ENCODE results near the gene NIPAL3.
"Not testable (repeated sequence)": the region's sequence is repeated elsewhere in the genome, so short reads cannot be mapped to it uniquely, and the experiment has no call there.

The NIPAL3 gene

DNA sequence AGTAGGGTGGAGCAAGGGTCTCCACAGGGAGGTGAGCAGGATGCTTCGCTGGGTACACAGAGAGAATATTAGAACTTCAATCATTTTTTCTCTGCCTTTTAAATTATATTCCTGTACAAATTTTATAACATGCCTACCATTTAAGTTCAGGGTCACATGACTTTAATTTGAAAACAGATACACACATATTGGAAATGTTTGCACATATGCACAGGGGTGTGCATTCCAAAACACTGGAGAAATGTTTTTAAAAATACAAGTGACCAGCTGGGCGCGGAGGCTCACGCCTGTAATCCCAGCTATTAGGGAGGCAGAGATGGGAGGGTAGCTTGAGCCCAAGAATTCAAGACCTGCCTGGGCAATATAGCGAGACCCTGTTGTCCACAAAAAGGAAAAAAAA, 39.7 kb downstream of the NIPAL3 start:
- DNase-seq: no peak

DNA sequence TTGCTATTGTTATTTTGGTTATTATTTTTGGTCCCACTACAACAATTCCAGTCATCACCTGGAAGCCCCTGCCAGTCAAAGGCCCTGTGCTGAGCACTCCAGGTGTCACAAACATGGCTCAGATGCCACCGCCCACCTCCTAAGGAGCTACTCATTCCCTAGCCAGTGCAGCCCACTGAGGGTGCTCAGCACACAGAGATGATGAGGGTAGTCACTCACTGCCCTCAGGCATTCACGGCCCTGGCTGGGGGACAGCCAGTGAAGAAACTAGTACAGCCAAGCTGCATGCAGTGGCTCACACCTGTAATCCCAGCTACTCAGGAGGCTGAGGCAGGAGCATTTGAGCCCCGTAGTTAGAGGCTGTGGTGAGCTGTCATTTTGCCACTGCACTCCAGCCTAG, 42.3 kb downstream of the NIPAL3 start:
- no peak for DNase-seq

DNA sequence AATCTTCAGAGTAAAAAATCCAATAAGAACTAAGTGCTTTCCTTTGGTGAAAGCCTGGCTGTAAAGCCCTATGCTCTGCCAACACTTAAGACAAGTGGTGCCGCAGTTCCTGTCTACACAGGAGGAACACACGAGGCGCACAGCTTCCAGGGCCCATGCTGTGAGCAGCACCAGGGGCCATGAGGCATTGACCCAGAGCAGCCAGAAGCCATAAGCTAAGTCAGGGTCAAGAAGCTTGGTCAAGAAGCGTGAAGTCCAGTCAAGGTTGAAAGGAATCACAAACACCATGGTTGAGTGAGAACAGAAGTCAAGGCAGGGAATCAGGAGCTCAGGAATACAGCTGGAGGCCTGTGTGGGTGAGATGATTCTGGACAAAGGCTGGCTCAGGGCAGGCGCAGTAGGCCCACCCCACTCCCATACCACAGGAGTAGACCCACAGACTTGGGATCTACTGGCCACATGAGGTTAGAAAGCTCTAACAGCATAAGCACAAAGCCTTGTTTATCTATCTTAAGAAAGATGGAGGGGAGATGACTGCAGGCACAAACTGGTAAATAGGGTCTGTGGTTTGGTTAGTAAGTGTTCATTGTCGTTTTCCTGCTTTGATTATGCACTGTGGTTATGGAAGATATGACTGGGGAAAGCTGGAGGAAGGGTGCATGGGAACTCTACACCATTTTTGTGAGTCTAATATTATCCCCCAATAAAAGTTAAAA, 44.1 kb downstream of the NIPAL3 start:
- DNase-seq: no peak

DNA sequence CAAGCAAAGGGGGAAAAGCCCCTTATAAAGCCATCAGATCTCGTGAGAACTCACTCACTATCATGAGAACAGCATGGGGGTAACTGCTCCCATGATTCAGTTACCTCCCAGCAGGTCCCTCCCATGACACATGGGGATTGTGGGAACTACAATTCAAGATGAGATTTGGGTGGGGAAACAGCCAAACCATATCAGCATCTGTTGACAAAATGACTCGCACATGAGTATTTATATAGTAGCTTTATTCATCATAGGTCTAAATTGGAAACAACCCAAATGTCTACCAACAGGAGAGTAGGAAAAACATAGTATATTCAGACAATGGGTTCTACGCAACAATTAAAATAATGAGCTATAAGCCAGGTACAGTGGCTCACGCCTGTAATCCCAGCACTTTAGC, 46.5 kb downstream of the NIPAL3 start:
- not testable (repeated sequence) for DNase-seq

DNA sequence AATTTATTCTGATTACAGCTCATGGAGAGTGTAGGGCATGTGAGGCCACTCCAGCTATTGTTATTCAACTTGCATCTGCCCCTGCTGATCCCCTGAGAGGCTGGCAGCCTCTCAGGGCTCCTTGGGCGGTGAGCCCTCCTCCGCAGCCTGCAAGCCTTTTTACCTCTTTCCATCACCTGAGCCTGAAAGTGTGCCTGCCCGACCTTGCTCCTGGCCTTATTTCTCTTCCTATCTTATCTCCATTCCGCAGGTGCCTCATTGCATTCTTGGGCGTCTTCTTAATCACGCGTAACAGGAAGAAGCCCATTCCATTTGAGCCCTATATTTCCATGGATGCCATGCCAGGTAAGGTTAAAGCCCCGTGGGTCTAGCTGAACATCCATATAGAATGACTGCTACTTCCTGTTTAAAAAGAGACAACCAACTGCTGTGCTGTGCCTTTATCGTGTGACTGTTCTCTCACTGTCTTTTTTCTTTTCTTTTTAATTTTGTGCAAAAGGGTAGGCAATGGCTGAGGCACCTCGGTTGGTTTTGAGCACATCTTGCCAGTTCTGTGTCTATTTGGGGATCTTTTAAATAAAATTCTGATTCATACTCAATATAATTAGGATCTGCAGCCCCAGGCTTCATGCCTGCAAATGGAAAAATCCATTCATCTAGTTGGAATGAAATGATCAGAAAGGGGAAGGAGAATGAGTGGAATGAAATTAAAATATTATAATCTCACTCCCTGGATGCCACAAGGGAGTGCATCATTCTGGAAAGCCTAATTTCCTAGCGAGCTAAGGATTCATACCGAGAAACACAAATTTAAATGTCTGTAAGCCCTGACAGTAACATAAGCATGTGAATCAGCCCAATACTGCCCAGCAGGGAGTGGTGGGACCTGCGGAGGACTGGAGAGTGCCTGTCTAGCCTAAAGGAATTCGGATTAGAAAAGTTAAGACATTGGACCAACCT, 48.5 kb downstream of the NIPAL3 start:
- peak in 2 of 56 donors; percentile 12 to 14 for DNase-seq

- no peak for DNase-seq
Observed at GRCh38 chr1:24465099-24465498, 49.5 kb downstream of the NIPAL3 start.

DNA sequence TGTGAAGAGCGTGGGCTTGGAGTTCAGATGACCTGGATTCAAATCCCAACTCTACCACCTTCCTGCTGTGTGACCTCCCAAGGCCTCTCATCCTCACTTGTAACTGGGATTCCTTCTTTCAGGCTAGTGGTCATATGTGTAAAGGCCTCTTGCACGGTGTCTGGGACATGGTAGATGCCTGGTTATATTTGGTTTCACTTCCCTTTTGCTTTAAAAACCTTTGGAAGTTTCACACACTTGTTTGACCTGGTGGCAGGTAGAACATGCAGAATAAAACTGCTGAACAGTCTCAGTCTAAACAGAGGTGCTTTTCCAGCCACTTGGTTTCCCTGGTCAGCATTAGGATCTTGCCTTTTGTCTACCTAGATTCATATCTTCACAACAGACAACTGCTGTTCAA, 50.0 kb downstream of the NIPAL3 start:
- no peak for DNase-seq

GRCh38 chr1:24468685-24469316, 53.2 kb downstream of the NIPAL3 start:
- DNase-seq: no peak

- DNase-seq: no peak
Observed at GRCh38 chr1:24470592-24470991, 55.0 kb downstream of the NIPAL3 start.

- DNase-seq: no peak
Observed at GRCh38 chr1:24472527-24473251, 57.1 kb downstream of the NIPAL3 start.

GRCh38 chr1:24474193-24474592, 58.6 kb downstream of the NIPAL3 start:
- DNase-seq: no peak

DNA sequence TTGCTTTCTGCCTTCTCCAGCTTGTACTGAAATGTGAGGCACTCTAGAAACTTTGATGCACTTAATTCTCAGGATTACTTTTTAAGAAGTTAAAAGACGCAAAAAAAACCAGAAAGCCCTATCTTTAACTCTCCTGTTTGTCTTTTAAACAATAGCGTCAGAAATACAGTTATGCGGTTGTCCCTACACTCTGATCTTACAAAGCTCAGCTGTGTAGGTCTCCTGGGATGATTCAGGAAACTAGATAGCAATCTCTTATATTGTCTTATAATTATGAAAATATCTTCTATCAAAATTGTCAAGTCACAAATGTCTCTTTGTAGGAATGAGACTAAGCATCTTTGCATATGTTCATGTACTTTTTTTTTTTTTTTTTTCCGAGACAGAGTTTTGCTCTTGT, 60.1 kb downstream of the NIPAL3 start:
- no peak for DNase-seq

- no peak for DNase-seq
Observed at GRCh38 chr1:24476571-24476970, 61.0 kb downstream of the NIPAL3 start.

GRCh38 chr1:24477309-24477708, 61.7 kb downstream of the NIPAL3 start:
- DNase-seq: no peak

DNA sequence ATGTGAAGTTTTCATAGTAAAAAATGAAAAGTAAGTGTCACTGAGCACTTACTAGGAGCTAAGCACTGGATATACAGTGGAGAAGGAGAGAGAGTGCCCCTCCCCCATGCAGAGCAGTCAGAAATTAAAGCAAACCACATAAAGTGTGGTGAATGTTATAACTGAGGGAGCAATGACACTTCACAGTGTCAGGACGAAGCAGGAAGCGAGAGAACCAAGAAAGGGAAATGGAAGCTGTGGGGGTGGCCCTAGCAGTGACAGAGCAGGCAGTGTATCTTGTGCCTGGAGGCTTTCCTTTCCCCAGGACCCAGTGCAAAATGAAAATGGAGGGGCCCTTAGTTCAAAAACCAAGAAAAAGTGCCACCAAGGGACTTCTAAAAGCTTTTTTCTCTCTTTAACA, 65.5 kb downstream of the NIPAL3 start:
- peak in 10 of 56 donors; percentile 2 to 49 (median 18) for DNase-seq

DNA sequence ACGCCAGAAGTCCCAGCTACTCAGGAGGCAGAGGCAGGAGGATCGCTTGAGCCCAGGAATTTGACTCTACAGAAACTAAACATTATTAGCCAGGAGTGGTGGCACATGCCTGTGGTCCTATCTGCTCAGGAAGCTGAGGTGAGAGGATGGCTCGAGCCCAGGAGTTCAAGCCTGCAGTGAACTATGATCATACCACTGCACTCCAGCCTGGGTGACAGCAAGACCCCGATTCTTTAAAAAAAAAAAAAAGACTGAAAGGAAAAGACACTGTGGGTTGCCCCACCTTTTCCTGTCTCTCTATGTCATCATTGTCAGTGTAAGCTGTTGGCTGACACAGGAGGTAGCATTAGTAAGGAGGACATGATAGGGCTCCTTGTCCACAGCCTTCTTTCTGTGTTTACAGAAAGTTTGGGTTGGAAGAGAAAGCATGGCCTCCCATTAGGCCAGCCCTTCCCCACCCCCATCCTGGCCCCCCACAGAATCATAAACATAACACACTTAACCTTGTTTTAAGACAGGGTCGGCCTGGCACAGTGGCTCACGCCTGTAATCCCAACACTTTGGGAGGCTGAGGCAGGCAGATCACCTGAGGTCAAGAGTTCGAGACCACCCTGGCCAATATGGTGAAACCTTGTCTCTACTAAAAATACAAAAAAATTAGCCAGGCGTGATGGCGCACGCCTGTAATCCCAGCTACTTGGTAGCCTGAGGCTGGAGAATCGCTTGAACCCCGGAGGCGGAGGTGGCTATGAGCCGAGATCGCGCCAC, 66.4 kb downstream of the NIPAL3 start:
- DNase-seq: no peak

DNA sequence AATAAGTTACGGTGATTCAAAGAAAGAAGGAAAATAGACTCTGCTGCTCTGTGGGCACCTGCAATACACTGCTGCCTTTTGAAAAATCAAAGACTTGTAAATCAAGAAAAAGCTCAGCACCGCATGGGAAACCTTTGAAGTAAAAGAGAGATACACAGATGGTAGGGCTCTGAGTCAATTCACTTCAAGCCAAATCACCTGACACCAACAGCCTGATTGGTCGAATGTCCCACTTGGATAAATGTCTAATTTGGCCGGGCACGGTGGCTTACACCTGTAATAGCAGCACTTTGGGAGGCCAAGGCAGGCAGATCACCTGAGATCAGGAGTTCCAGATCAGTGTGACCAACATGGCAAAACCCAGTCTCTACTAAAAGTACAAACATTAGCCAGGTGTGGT, 67.8 kb downstream of the NIPAL3 start:
- no peak for DNase-seq

GRCh38 chr1:24484199-24484598, 68.6 kb downstream of the NIPAL3 start:
- DNase-seq: no peak

- DNase-seq: no peak
Observed at GRCh38 chr1:24486331-24487065, 70.9 kb downstream of the NIPAL3 start.

DNA sequence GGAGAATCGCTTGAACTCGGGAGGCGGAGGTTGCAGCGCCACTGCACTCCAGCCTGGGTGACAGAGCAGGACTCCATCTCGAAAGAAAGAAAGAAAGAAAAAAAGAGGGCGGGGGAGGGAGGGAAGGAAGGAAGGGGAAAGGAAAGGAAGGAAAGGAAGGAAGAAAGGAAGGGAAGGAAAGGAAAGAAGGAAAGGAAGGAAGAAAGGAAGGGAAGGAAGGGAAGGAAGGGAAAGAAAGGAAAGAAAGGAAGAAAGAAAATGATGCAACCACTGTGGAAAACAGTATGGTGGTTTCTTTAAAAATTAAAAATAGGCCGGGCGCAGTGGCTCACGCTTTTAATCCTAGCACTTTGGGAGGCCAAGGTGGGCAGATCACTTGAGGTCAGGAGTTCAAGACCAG, 71.9 kb downstream of the NIPAL3 start:
- no peak for DNase-seq
